HEK293 (cell line): ENCODE results near the gene MUC12.
"Not testable (repeated sequence)": the region's sequence is repeated elsewhere in the genome, so short reads cannot be mapped to it uniquely, and the experiment has no call there.

ENCODE experiments used
- CTCF ChIP-seq: fragments of 450-650 bp; formaldehyde crosslinking; IDR thresholded peaks from 2 replicates; pipeline ENCODE4 v1.5.1; 2016; ENCODE audit warnings: missing biosample characterization, missing genetic modification characterization
- GLI4 ChIP-seq: fragments of 450-650 bp; formaldehyde crosslinking; IDR thresholded peaks from 2 replicates; pipeline ENCODE4 v1.5.1; 2016; ENCODE audit warnings: missing biosample characterization, missing genetic modification characterization
- KLF16 ChIP-seq: fragments of 450-650 bp; formaldehyde crosslinking; IDR thresholded peaks from 2 replicates; pipeline ENCODE4 v1.5.1; 2017; ENCODE audit warnings: missing biosample characterization, missing genetic modification characterization
- PRDM4 ChIP-seq: fragments of 450-650 bp; formaldehyde crosslinking; IDR thresholded peaks from 2 replicates; pipeline ENCODE4 v1.5.1; 2017; ENCODE audit warnings: missing biosample characterization, missing genetic modification characterization
- ZNF2 ChIP-seq: fragments of 450-650 bp; formaldehyde crosslinking; IDR thresholded peaks from 2 replicates; pipeline ENCODE4 v1.5.1; 2016; ENCODE audit warnings: missing biosample characterization, missing genetic modification characterization
- ZNF529 ChIP-seq: fragments of 450-650 bp; formaldehyde crosslinking; IDR thresholded peaks from 2 replicates; pipeline ENCODE4 v1.5.1; 2017; ENCODE audit warnings: missing genetic modification characterization, missing biosample characterization; ENCODE audit not compliant: insufficient replicate concordance
- ZNF585B ChIP-seq: fragments of 450-650 bp; formaldehyde crosslinking; IDR thresholded peaks from 2 replicates; pipeline ENCODE4 v1.5.1; 2016; ENCODE audit warnings: missing biosample characterization, missing genetic modification characterization
- TF ChIP-seq, protein P1 (sequence below): fragments of 450-650 bp; formaldehyde crosslinking; IDR thresholded peaks from 2 replicates; pipeline ENCODE4 v1.5.1; 2016; ENCODE audit warnings: missing biosample characterization, missing genetic modification characterization

- TF ChIP-seq, protein P1, sequence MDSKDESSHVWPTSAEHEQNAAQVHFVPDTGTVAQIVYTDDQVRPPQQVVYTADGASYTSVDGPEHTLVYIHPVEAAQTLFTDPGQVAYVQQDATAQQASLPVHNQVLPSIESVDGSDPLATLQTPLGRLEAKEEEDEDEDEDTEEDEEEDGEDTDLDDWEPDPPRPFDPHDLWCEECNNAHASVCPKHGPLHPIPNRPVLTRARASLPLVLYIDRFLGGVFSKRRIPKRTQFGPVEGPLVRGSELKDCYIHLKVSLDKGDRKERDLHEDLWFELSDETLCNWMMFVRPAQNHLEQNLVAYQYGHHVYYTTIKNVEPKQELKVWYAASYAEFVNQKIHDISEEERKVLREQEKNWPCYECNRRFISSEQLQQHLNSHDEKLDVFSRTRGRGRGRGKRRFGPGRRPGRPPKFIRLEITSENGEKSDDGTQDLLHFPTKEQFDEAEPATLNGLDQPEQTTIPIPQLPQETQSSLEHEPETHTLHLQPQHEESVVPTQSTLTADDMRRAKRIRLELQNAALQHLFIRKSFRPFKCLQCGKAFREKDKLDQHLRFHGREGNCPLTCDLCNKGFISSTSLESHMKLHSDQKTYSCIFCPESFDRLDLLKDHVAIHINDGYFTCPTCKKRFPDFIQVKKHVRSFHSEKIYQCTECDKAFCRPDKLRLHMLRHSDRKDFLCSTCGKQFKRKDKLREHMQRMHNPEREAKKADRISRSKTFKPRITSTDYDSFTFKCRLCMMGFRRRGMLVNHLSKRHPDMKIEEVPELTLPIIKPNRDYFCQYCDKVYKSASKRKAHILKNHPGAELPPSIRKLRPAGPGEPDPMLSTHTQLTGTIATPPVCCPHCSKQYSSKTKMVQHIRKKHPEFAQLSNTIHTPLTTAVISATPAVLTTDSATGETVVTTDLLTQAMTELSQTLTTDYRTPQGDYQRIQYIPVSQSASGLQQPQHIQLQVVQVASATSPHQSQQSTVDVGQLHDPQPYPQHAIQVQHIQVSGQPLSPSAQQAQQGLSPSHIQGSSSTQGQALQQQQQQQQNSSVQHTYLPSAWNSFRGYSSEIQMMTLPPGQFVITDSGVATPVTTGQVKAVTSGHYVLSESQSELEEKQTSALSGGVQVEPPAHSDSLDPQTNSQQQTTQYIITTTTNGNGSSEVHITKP (tag by site-specific recombination): not testable (repeated sequence)
- TF ChIP-seq ZNF2 (tag by site-specific recombination); CTCF (tag by site-specific recombination); GLI4 (tag by site-specific recombination); ZNF529 (tag by site-specific recombination); PRDM4; KLF16 (tag by site-specific recombination); ZNF585B: not testable (repeated sequence)
These were observed 15.8 kb downstream of the MUC12 start for GRCh38 chr7:100985033-100985797.
